ENCODE results near the gene FBXO47. TPM values are rescaled to one million over a fixed set of nuclear protein-coding genes. Genes with fewer than 3 reads are reported as not detected.
"Not testable (repeated sequence)": the region's sequence is repeated elsewhere in the genome, so short reads cannot be mapped to it uniquely, and the experiment has no call there.

FBXO47 gene
- total and polyA plus RNA-seq, 4 donors = not detected

DNA sequence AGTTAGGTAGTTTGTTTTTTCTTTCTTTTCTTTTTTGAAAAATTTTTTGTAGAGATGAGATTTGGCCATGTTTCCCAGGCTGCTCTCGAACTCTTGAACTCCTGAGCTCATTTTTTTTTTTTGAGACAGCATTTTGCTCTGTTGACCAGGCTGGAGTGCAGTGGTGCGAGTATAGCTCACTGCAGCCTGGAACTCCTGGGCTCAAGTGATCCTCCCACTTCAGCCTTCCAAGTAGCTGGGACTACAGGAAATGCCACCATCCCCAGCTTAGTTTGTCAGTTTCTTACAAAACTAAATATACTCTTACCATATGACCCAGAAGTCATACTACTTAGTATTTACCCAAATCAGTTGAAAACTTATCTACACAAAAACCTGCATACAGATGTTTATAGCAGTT lies 14.4 kb upstream of the FBXO47 start:
- no peak for DNase-seq (ENCODE audit: low read depth in 4 of 6, low spot score in 6 of 6)
- WGBS (ENCODE audit: insufficient coverage) = 65% methylated on average over 2 of the region's 2 CpGs
- Histone ChIP-seq H3K9me3 (ENCODE audit: control insufficient read depth, insufficient read depth, low read length) (no peaks in the 10 kb centered on the region), H3K4me3 (ENCODE audit: low read depth, low read length) (no peak overlapping the region), H3K36me3 (ENCODE audit: control insufficient read depth, insufficient read depth, low read length) (no peaks in the 10 kb centered on the region), H3K27me3 (ENCODE audit: control insufficient read depth, insufficient read depth, low read length) (no peaks in the 10 kb centered on the region), H3K27ac (ENCODE audit: low read depth, low read length) (no peak overlapping the region), H3K4me1 (ENCODE audit: control insufficient read depth, insufficient read depth, low read length) (no peaks in the 10 kb centered on the region)

GRCh38 chr17:38980490-38981217 lies 13.5 kb upstream of the FBXO47 start:
- H3K4me1 ChIP-seq (ENCODE audit: control insufficient read depth, insufficient read depth, low read length) = no peaks in the 10 kb centered on the region
- no CpG with 5 or more reads among the region's 3 CpGs for WGBS (ENCODE audit: insufficient coverage)
- DNase-seq (ENCODE audit: low read depth in 4 of 6, low spot score in 6 of 6) = no peak
- H3K27me3 ChIP-seq (ENCODE audit: control insufficient read depth, insufficient read depth, low read length) = no peaks in the 10 kb centered on the region
- H3K36me3 ChIP-seq (ENCODE audit: control insufficient read depth, insufficient read depth, low read length) = no peaks in the 10 kb centered on the region
- H3K27ac ChIP-seq (ENCODE audit: low read depth, low read length) = no peak overlapping the region
- H3K9me3 ChIP-seq (ENCODE audit: control insufficient read depth, insufficient read depth, low read length) = no peaks in the 10 kb centered on the region
- H3K4me3 ChIP-seq (ENCODE audit: low read depth, low read length) = no peak overlapping the region

- no peak for DNase-seq (ENCODE audit: low read depth in 4 of 6, low spot score in 6 of 6)
- H3K27ac ChIP-seq (ENCODE audit: low read depth, low read length) = no peak overlapping the region
- H3K4me3 ChIP-seq (ENCODE audit: low read depth, low read length) = no peak overlapping the region
- 97% methylated on average over 3 of the region's 4 CpGs for WGBS (ENCODE audit: insufficient coverage)
- no peaks in the 10 kb centered on the region for H3K4me1 ChIP-seq (ENCODE audit: control insufficient read depth, insufficient read depth, low read length)
- no peaks in the 10 kb centered on the region for H3K9me3 ChIP-seq (ENCODE audit: control insufficient read depth, insufficient read depth, low read length)
- no peaks in the 10 kb centered on the region for H3K36me3 ChIP-seq (ENCODE audit: control insufficient read depth, insufficient read depth, low read length)
- no peaks in the 10 kb centered on the region for H3K27me3 ChIP-seq (ENCODE audit: control insufficient read depth, insufficient read depth, low read length)
Observed at GRCh38 chr17:38978180-38978579, 11.0 kb upstream of the FBXO47 start.

DNA sequence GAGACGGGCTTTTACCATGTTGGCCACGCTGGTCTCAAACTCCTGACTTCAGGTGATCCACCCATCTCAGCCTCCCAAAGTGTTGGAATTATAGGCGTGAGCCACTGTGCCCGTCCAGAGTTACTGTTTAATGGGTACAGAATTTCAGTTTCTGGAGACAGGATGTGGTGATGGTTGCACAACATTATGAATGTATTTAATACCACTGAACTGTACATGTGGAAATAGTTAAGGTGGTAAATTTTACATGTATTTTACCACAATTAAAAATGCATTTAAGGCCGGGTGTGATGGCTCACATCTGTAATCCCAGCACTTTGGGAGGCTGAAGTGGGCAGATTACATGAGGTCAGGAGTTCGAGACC lies 9.0 kb upstream of the FBXO47 start:
- H3K36me3 ChIP-seq (ENCODE audit: control insufficient read depth, insufficient read depth, low read length); DNase-seq (ENCODE audit: low read depth in 4 of 6, low spot score in 6 of 6); H3K4me3 ChIP-seq (ENCODE audit: low read depth, low read length); H3K9me3 ChIP-seq (ENCODE audit: control insufficient read depth, insufficient read depth, low read length); H3K4me1 ChIP-seq (ENCODE audit: control insufficient read depth, insufficient read depth, low read length); H3K27ac ChIP-seq (ENCODE audit: low read depth, low read length); H3K27me3 ChIP-seq (ENCODE audit: control insufficient read depth, insufficient read depth, low read length): not testable (repeated sequence)
- no CpG with 5 or more reads among the region's 6 CpGs for WGBS (ENCODE audit: insufficient coverage)

DNA sequence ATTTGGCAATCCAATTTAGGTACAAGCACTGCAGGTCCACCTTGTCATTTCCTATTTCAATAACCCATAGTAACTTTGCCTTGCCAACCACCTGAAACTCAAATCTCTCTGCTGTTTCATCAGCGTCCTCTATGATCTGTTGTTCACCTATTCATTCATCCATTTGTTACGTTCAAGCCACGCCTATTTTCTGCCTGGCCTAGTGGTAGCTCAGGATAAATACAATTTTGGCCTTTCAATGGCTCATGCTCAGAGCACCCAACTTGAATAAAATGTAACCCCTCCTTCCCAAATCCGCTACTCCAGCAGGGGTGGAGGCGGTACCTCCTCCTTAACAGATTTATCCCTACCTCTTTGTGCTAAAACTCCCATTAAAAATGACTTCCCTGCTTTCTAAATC lies 3.6 kb upstream of the FBXO47 start:
- H3K27me3 ChIP-seq (ENCODE audit: control insufficient read depth, insufficient read depth, low read length) = no peaks in the 10 kb centered on the region
- H3K4me1 ChIP-seq (ENCODE audit: control insufficient read depth, insufficient read depth, low read length) = peaks cover 8% of the 10 kb centered on the region
- no peak overlapping the region for H3K4me3 ChIP-seq (ENCODE audit: low read depth, low read length)
- no peak for DNase-seq (ENCODE audit: low read depth in 4 of 6, low spot score in 6 of 6)
- no peaks in the 10 kb centered on the region for H3K9me3 ChIP-seq (ENCODE audit: control insufficient read depth, insufficient read depth, low read length)
- H3K27ac ChIP-seq (ENCODE audit: low read depth, low read length) = no peak overlapping the region
- H3K36me3 ChIP-seq (ENCODE audit: control insufficient read depth, insufficient read depth, low read length) = no peaks in the 10 kb centered on the region
- WGBS (ENCODE audit: insufficient coverage) = 72% methylated on average over 5 of the region's 5 CpGs

GRCh38 chr17:38970128-38970527 lies 2.9 kb upstream of the FBXO47 start:
- Histone ChIP-seq H3K36me3 (ENCODE audit: control insufficient read depth, insufficient read depth, low read length) (no peaks in the 10 kb centered on the region), H3K27me3 (ENCODE audit: control insufficient read depth, insufficient read depth, low read length) (no peaks in the 10 kb centered on the region), H3K9me3 (ENCODE audit: control insufficient read depth, insufficient read depth, low read length) (no peaks in the 10 kb centered on the region)

GRCh38 chr17:38969281-38969680 lies 2.1 kb upstream of the FBXO47 start:
- WGBS (ENCODE audit: insufficient coverage) = 63% methylated on average over 4 of the region's 4 CpGs
- peak in 1 of 6 donors; percentile 32 for DNase-seq (ENCODE audit: low read depth in 4 of 6, low spot score in 6 of 6)
- Histone ChIP-seq H3K36me3 (ENCODE audit: control insufficient read depth, insufficient read depth, low read length) (no peaks in the 10 kb centered on the region), H3K4me1 (ENCODE audit: control insufficient read depth, insufficient read depth, low read length) (peaks cover 8% of the 10 kb centered on the region), H3K27ac (ENCODE audit: low read depth, low read length) (no peak overlapping the region), H3K27me3 (ENCODE audit: control insufficient read depth, insufficient read depth, low read length) (no peaks in the 10 kb centered on the region), H3K4me3 (ENCODE audit: low read depth, low read length) (no peak overlapping the region), H3K9me3 (ENCODE audit: control insufficient read depth, insufficient read depth, low read length) (no peaks in the 10 kb centered on the region)

More at GRCh38 chr17:38970128-38970527, 2.9 kb upstream of the FBXO47 start:
- H3K27ac ChIP-seq (ENCODE audit: low read depth, low read length) = no peak overlapping the region
- H3K4me3 ChIP-seq (ENCODE audit: low read depth, low read length) = no peak overlapping the region
- 86% methylated on average over 4 of the region's 4 CpGs for WGBS (ENCODE audit: insufficient coverage)
- no peak for DNase-seq (ENCODE audit: low read depth in 4 of 6, low spot score in 6 of 6)
- H3K4me1 ChIP-seq (ENCODE audit: control insufficient read depth, insufficient read depth, low read length) = peaks cover 8% of the 10 kb centered on the region

- no CpG with 5 or more reads among the region's 4 CpGs for WGBS (ENCODE audit: insufficient coverage)
- no peaks in the 10 kb centered on the region for H3K36me3 ChIP-seq (ENCODE audit: control insufficient read depth, insufficient read depth, low read length)
- DNase-seq (ENCODE audit: low read depth in 4 of 6, low spot score in 6 of 6) = no peak
- H3K27ac ChIP-seq (ENCODE audit: low read depth, low read length) = no peak overlapping the region
- no peaks in the 10 kb centered on the region for H3K9me3 ChIP-seq (ENCODE audit: control insufficient read depth, insufficient read depth, low read length)
- H3K4me1 ChIP-seq (ENCODE audit: control insufficient read depth, insufficient read depth, low read length) = no peaks in the 10 kb centered on the region
- H3K27me3 ChIP-seq (ENCODE audit: control insufficient read depth, insufficient read depth, low read length) = no peaks in the 10 kb centered on the region
- H3K4me3 ChIP-seq (ENCODE audit: low read depth, low read length) = no peak overlapping the region
Observed at GRCh38 chr17:38961413-38961812, 5.8 kb downstream of the FBXO47 start.

- no peak for DNase-seq (ENCODE audit: low read depth in 4 of 6, low spot score in 6 of 6)
- Histone ChIP-seq H3K4me1 (ENCODE audit: control insufficient read depth, insufficient read depth, low read length) (no peaks in the 10 kb centered on the region), H3K4me3 (ENCODE audit: low read depth, low read length) (no peak overlapping the region), H3K27ac (ENCODE audit: low read depth, low read length) (no peak overlapping the region), H3K9me3 (ENCODE audit: control insufficient read depth, insufficient read depth, low read length) (no peaks in the 10 kb centered on the region), H3K27me3 (ENCODE audit: control insufficient read depth, insufficient read depth, low read length) (no peaks in the 10 kb centered on the region), H3K36me3 (ENCODE audit: control insufficient read depth, insufficient read depth, low read length) (no peaks in the 10 kb centered on the region)
- 86% methylated on average over 1 of the region's 5 CpGs for WGBS (ENCODE audit: insufficient coverage)
Observed at GRCh38 chr17:38960402-38960801, 6.8 kb downstream of the FBXO47 start.

- H3K27ac ChIP-seq (ENCODE audit: low read depth, low read length) = no peak overlapping the region
- 83% methylated on average over 1 of the region's 3 CpGs for WGBS (ENCODE audit: insufficient coverage)
- H3K27me3 ChIP-seq (ENCODE audit: control insufficient read depth, insufficient read depth, low read length) = no peaks in the 10 kb centered on the region
- no peaks in the 10 kb centered on the region for H3K9me3 ChIP-seq (ENCODE audit: control insufficient read depth, insufficient read depth, low read length)
- no peak overlapping the region for H3K4me3 ChIP-seq (ENCODE audit: low read depth, low read length)
- DNase-seq (ENCODE audit: low read depth in 4 of 6, low spot score in 6 of 6) = no peak
- H3K4me1 ChIP-seq (ENCODE audit: control insufficient read depth, insufficient read depth, low read length) = no peaks in the 10 kb centered on the region
- no peaks in the 10 kb centered on the region for H3K36me3 ChIP-seq (ENCODE audit: control insufficient read depth, insufficient read depth, low read length)
Observed at GRCh38 chr17:38959508-38959907, 7.7 kb downstream of the FBXO47 start.
